Right renal cortex interstitium (tissue), 3 donors: ENCODE data around the gene UGT1A4. TPM values are rescaled to one million over a fixed set of nuclear protein-coding genes. Genes with fewer than 3 reads are reported as not detected.

Experiments
- polyA plus RNA-seq, 3 donors: library from polyadenylated mRNA; unstranded; fragments of 120-200 nt; gene quantifications; one replicate each; pipeline ENCODE4 v1.2.1, GENCODE V29; 2013; ENCODE audit not compliant: insufficient read length in 3 of 3

Gene UGT1A4
- polyA plus RNA-seq, 3 donors: not detected

Other genes with a start within 250 kb of the UGT1A4 start
- 10 to 100 TPM; 40.8 to 48.6 (median 41.5) TPM for gene USP40, start 152.0 kb upstream of the UGT1A4 start, polyA plus RNA-seq
- gene UGT1A8, start 101.1 kb upstream of the UGT1A4 start, polyA plus RNA-seq: under 1 TPM in 1 of 3 donors, not detected in 2; 0.07 TPM
- gene UGT1A10, start 82.3 kb upstream of the UGT1A4 start, polyA plus RNA-seq: not detected
- 1 to 10 TPM; 4.3 to 7.6 (median 6.9) TPM for gene UGT1A9, start 46.8 kb upstream of the UGT1A4 start, polyA plus RNA-seq
- gene UGT1A7, start 36.8 kb upstream of the UGT1A4 start, polyA plus RNA-seq: not detected
- gene UGT1A6, start 25.8 kb upstream of the UGT1A4 start, polyA plus RNA-seq: 1 to 10 TPM; 3.6 to 6.2 (median 4.5) TPM
- gene UGT1A5, start 5.8 kb upstream of the UGT1A4 start, polyA plus RNA-seq: not detected
- not detected for gene UGT1A3, start 10.3 kb downstream of the UGT1A4 start, polyA plus RNA-seq
- under 1 TPM; 0.06 to 0.18 (median 0.13) TPM for gene UGT1A1, start 41.5 kb downstream of the UGT1A4 start, polyA plus RNA-seq
- under 1 TPM; 0.16 to 0.24 (median 0.22) TPM for gene MROH2A, start 59.6 kb downstream of the UGT1A4 start, polyA plus RNA-seq
- gene HJURP, start 135.8 kb downstream of the UGT1A4 start, polyA plus RNA-seq: 10 to 100 TPM; 18.6 to 24.1 (median 22.6) TPM
- gene TRPM8, start 198.6 kb downstream of the UGT1A4 start, polyA plus RNA-seq: under 1 TPM in 2 of 3 donors, not detected in 1; 0.06 to 0.08 TPM